ENCODE data around the gene RELN.

DNA sequence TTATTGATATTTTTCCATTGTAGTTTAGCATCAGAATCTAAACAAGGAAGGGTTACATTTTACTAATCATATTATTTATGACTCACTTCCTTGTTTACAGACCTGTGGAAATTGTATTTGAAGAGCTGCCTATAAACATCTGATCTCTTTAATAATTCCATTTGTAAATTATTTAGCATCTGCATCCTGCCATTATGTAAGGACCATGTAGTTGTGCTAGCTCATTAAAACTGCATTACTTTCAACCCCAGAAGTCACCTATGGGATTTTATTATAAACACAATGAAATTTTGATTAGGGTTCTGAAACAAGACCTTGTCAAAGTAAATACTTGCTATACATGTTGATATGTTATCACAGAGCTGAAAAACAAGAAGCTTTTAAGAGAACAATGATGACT is 396.6 kb downstream of the RELN start:
- no peak for TF ChIP-seq SETDB1 (IDR thresholded peaks at IDR 0.05; ENCODE audit: low read length)
- TF ChIP-seq EZH2 (IDR thresholded peaks at IDR 0.05; ENCODE audit: borderline replicate concordance, low read depth, low read length), result no peak
- TF ChIP-seq GTF3C2 (IDR thresholded peaks at IDR 0.05; ENCODE audit: borderline replicate concordance, extremely low read depth, insufficient read length), result no peak
- no peak for TF ChIP-seq ZNF717 (CRISPR knock-in tag; IDR thresholded peaks at IDR 0.05)
- TF ChIP-seq, protein P1, sequence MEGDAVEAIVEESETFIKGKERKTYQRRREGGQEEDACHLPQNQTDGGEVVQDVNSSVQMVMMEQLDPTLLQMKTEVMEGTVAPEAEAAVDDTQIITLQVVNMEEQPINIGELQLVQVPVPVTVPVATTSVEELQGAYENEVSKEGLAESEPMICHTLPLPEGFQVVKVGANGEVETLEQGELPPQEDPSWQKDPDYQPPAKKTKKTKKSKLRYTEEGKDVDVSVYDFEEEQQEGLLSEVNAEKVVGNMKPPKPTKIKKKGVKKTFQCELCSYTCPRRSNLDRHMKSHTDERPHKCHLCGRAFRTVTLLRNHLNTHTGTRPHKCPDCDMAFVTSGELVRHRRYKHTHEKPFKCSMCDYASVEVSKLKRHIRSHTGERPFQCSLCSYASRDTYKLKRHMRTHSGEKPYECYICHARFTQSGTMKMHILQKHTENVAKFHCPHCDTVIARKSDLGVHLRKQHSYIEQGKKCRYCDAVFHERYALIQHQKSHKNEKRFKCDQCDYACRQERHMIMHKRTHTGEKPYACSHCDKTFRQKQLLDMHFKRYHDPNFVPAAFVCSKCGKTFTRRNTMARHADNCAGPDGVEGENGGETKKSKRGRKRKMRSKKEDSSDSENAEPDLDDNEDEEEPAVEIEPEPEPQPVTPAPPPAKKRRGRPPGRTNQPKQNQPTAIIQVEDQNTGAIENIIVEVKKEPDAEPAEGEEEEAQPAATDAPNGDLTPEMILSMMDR (IDR thresholded peaks at IDR 0.05 in 2 of 3, conservative IDR thresholded peaks at IDR 0.05 in 1 of 3; ENCODE audit: insufficient read depth in 2 of 3, low read depth in 1 of 3, low read length in 3 of 3), result no peak
- TF ChIP-seq POLR2A (conservative IDR thresholded peaks at IDR 0.05), result no peak
- TF ChIP-seq ZNF740 (CRISPR knock-in tag; IDR thresholded peaks at IDR 0.05), result no peak
- TF ChIP-seq ZNF740 (tag; IDR thresholded peaks at IDR 0.05), result no peak
- TF ChIP-seq, protein P2, sequence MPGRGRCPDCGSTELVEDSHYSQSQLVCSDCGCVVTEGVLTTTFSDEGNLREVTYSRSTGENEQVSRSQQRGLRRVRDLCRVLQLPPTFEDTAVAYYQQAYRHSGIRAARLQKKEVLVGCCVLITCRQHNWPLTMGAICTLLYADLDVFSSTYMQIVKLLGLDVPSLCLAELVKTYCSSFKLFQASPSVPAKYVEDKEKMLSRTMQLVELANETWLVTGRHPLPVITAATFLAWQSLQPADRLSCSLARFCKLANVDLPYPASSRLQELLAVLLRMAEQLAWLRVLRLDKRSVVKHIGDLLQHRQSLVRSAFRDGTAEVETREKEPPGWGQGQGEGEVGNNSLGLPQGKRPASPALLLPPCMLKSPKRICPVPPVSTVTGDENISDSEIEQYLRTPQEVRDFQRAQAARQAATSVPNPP (IDR thresholded peaks at IDR 0.05; ENCODE audit: borderline replicate concordance, insufficient read depth, insufficient read length), result no peak
- TF ChIP-seq HDAC1 (IDR thresholded peaks at IDR 0.05), result no peak
- no peak for TF ChIP-seq ZNF239 (CRISPR knock-in tag; IDR thresholded peaks at IDR 0.05)
